Measurements from ENCODE around the gene C3orf38.

The C3orf38 gene

DNA sequence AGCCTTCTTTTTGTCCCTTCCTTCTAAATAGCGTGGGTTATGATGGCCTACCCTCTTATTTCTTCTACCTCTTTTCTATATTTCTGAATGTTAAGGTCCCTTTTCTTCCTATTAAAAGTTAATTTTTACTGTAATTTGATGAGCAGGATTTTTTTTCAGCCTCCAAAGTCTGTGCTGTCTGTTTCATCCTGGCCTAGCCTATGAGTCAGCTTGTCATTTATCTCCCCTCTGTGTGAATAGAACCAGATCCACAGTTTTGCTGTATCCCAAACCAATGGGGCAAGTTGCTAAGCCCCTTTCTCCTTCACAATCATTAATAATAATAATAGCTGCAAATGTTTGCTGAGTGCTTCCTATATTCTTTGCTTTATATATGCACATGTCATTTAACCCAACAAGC is 18.1 kb upstream of the C3orf38 start:
- TF ChIP-seq TAF1 (IDR thresholded peaks at IDR 0.05; ENCODE audit: low read depth, low read length), result no peak
- no peak for TF ChIP-seq POLR2AphosphoS5 (IDR thresholded peaks at IDR 0.05; ENCODE audit: low read depth, low read length)
- TF ChIP-seq POU2F2 (IDR thresholded peaks at IDR 0.05; ENCODE audit: low read depth, low read length), result no peak
- no peak for TF ChIP-seq PAX5 (IDR thresholded peaks at IDR 0.05; ENCODE audit: insufficient read depth, low read length, severe bottlenecking)
- no peak for TF ChIP-seq SPI1 (IDR thresholded peaks at IDR 0.05; ENCODE audit: low read depth, low read length)
- TF ChIP-seq POLR2A (IDR thresholded peaks at IDR 0.05; ENCODE audit: low read depth, low read length), result no peak
- DNase-seq (ENCODE audit: insufficient read length, low spot score), result no peak
- FAIRE-seq, result no peak

- DNase-seq (ENCODE audit: insufficient read length, low spot score) (no peak), FAIRE-seq (no peak)
- TF ChIP-seq TAF1 (IDR thresholded peaks at IDR 0.05; ENCODE audit: low read depth, low read length) (no peak), SPI1 (IDR thresholded peaks at IDR 0.05; ENCODE audit: low read depth, low read length) (no peak), PAX5 (IDR thresholded peaks at IDR 0.05; ENCODE audit: insufficient read depth, low read length, severe bottlenecking) (no peak), POLR2AphosphoS5 (IDR thresholded peaks at IDR 0.05; ENCODE audit: low read depth, low read length) (no peak)
Measured at GRCh38 chr3:88132894-88133293, 16.9 kb upstream of the C3orf38 start.

- TF ChIP-seq SPI1 (IDR thresholded peaks at IDR 0.05; ENCODE audit: low read depth, low read length) (no peak), POLR2AphosphoS5 (IDR thresholded peaks at IDR 0.05; ENCODE audit: low read depth, low read length) (no peak), PAX5 (IDR thresholded peaks at IDR 0.05; ENCODE audit: insufficient read depth, low read length, severe bottlenecking) (no peak), POU2F2 (IDR thresholded peaks at IDR 0.05; ENCODE audit: low read depth, low read length) (no peak), TAF1 (IDR thresholded peaks at IDR 0.05; ENCODE audit: low read depth, low read length) (no peak), POLR2A (IDR thresholded peaks at IDR 0.05; ENCODE audit: low read depth, low read length) (no peak)
- no peak for FAIRE-seq
- DNase-seq (ENCODE audit: insufficient read length, low spot score), result no peak
Measured at GRCh38 chr3:88133711-88134263, 16.0 kb upstream of the C3orf38 start.

DNA sequence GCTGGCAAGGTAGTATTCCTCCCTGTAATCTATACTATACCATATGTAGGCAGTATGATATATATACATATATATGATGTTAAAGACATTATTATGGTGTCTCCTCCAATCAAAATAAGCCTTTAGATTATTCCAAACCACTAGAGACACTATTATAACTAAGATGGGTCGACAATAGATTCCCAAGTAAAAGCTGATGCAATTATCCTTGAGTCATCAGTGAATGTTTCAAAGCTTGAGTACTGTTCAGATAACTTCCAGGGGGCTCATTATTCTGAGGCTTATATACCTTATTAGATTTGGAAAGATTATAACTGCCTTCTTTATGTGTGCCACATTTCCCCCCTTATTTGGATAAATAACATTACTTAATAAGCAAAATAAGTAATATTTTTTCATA is 11.9 kb upstream of the C3orf38 start:
- DNase-seq (ENCODE audit: insufficient read length, low spot score) (no peak), FAIRE-seq (no peak)

DNA sequence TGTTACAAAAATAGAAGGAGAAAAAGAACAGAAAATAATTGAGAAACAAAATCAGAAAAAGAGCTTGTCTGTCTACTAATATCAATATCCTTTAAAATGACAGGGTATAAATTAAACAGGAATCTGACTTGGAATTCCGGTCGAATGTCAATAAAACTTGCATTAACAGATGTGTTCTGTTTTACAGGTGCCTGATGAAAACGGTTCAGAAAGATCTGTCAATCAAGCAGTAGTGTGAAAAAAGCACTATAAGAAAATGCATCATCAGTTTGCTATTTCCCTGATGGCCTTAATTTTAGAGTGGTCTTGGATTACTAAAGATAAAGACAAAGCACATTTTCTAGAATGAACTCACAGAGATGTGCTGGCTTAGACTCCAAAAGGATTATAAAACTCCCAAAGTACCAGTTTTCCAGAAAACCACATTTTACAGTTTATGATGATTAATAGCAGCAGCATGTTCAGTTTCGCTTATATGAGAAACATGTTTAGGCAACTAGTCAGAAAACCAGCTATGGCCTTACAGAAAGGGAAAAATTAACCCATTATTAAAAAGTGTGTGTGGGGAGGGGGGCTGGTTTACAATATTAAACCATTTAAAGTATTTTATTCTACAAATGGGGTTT is 8.2 kb upstream of the C3orf38 start:
- peak; percentile 63 for FAIRE-seq
- DNase-seq (ENCODE audit: insufficient read length, low spot score), result no peak
- TF ChIP-seq POU2F2 (IDR thresholded peaks at IDR 0.05; ENCODE audit: low read depth, low read length) (no peak), TAF1 (IDR thresholded peaks at IDR 0.05; ENCODE audit: low read depth, low read length) (no peak), PAX5 (IDR thresholded peaks at IDR 0.05; ENCODE audit: insufficient read depth, low read length, severe bottlenecking) (no peak), SPI1 (IDR thresholded peaks at IDR 0.05; ENCODE audit: low read depth, low read length) (no peak), POLR2AphosphoS5 (IDR thresholded peaks at IDR 0.05; ENCODE audit: low read depth, low read length) (no peak), POLR2A (IDR thresholded peaks at IDR 0.05; ENCODE audit: low read depth, low read length) (no peak)

More for the DNA sequence above, 11.9 kb upstream of the C3orf38 start:
- TF ChIP-seq POLR2A (IDR thresholded peaks at IDR 0.05; ENCODE audit: low read depth, low read length) (no peak), POLR2AphosphoS5 (IDR thresholded peaks at IDR 0.05; ENCODE audit: low read depth, low read length) (no peak), TAF1 (IDR thresholded peaks at IDR 0.05; ENCODE audit: low read depth, low read length) (no peak), SPI1 (IDR thresholded peaks at IDR 0.05; ENCODE audit: low read depth, low read length) (no peak), POU2F2 (IDR thresholded peaks at IDR 0.05; ENCODE audit: low read depth, low read length) (no peak), PAX5 (IDR thresholded peaks at IDR 0.05; ENCODE audit: insufficient read depth, low read length, severe bottlenecking) (no peak)

GRCh38 chr3:88142094-88142624 is 7.6 kb upstream of the C3orf38 start:
- no peak for TF ChIP-seq SPI1 (IDR thresholded peaks at IDR 0.05; ENCODE audit: low read depth, low read length)
- TF ChIP-seq POLR2AphosphoS5 (IDR thresholded peaks at IDR 0.05; ENCODE audit: low read depth, low read length), result no peak
- TF ChIP-seq POU2F2 (IDR thresholded peaks at IDR 0.05; ENCODE audit: low read depth, low read length), result no peak
- TF ChIP-seq POLR2A (IDR thresholded peaks at IDR 0.05; ENCODE audit: low read depth, low read length), result no peak
- no peak for TF ChIP-seq PAX5 (IDR thresholded peaks at IDR 0.05; ENCODE audit: insufficient read depth, low read length, severe bottlenecking)
- no peak for TF ChIP-seq TAF1 (IDR thresholded peaks at IDR 0.05; ENCODE audit: low read depth, low read length)
- no peak for DNase-seq (ENCODE audit: insufficient read length, low spot score)
- FAIRE-seq, result no peak

- TF ChIP-seq POU2F2 (IDR thresholded peaks at IDR 0.05; ENCODE audit: low read depth, low read length), result no peak
- no peak for TF ChIP-seq TAF1 (IDR thresholded peaks at IDR 0.05; ENCODE audit: low read depth, low read length)
- no peak for TF ChIP-seq PAX5 (IDR thresholded peaks at IDR 0.05; ENCODE audit: insufficient read depth, low read length, severe bottlenecking)
- TF ChIP-seq SPI1 (IDR thresholded peaks at IDR 0.05; ENCODE audit: low read depth, low read length), result no peak
- no peak for TF ChIP-seq POLR2AphosphoS5 (IDR thresholded peaks at IDR 0.05; ENCODE audit: low read depth, low read length)
- TF ChIP-seq POLR2A (IDR thresholded peaks at IDR 0.05; ENCODE audit: low read depth, low read length), result no peak
- no peak for FAIRE-seq
- DNase-seq (ENCODE audit: insufficient read length, low spot score), result no peak
Measured at GRCh38 chr3:88147261-88147660, 2.5 kb upstream of the C3orf38 start.

- no peak for TF ChIP-seq POU2F2 (IDR thresholded peaks at IDR 0.05; ENCODE audit: low read depth, low read length)
- no peak for TF ChIP-seq PAX5 (IDR thresholded peaks at IDR 0.05; ENCODE audit: insufficient read depth, low read length, severe bottlenecking)
- no peak for TF ChIP-seq SPI1 (IDR thresholded peaks at IDR 0.05; ENCODE audit: low read depth, low read length)
- DNase-seq (ENCODE audit: insufficient read length, low spot score) (no peak), FAIRE-seq (no peak)
Measured at GRCh38 chr3:88148651-88149050, 1.1 kb upstream of the C3orf38 start.

GRCh38 chr3:88149101-88149508 is 654 bp upstream of the C3orf38 start:
- TF ChIP-seq TAF1 (IDR thresholded peaks at IDR 0.05; ENCODE audit: low read depth, low read length), result no peak
- no peak for TF ChIP-seq POU2F2 (IDR thresholded peaks at IDR 0.05; ENCODE audit: low read depth, low read length)
- no peak for TF ChIP-seq POLR2AphosphoS5 (IDR thresholded peaks at IDR 0.05; ENCODE audit: low read depth, low read length)
- no peak for TF ChIP-seq SPI1 (IDR thresholded peaks at IDR 0.05; ENCODE audit: low read depth, low read length)
- TF ChIP-seq POLR2A (IDR thresholded peaks at IDR 0.05; ENCODE audit: low read depth, low read length), result no peak
- TF ChIP-seq PAX5 (IDR thresholded peaks at IDR 0.05; ENCODE audit: insufficient read depth, low read length, severe bottlenecking), result no peak

More at GRCh38 chr3:88149101-88149508, 654 bp upstream of the C3orf38 start:
- no peak for DNase-seq (ENCODE audit: insufficient read length, low spot score)
- peak; percentile 26 for FAIRE-seq

Measured in GM12891 (cell line).